GM12873 (cell line): Measurements from ENCODE around the gene ZNF423.

Experiments
- TF ChIP-seq, protein P1 (sequence below): IDR thresholded peaks from 2 replicates; pipeline ENCODE4 v1.5.1; 2012; ENCODE audit warnings: low read depth, mild to moderate bottlenecking, moderate library complexity, low read length, control low read depth; ENCODE audit not compliant: insufficient read depth; ENCODE audit errors: missing control alignments

Gene ZNF423

DNA sequence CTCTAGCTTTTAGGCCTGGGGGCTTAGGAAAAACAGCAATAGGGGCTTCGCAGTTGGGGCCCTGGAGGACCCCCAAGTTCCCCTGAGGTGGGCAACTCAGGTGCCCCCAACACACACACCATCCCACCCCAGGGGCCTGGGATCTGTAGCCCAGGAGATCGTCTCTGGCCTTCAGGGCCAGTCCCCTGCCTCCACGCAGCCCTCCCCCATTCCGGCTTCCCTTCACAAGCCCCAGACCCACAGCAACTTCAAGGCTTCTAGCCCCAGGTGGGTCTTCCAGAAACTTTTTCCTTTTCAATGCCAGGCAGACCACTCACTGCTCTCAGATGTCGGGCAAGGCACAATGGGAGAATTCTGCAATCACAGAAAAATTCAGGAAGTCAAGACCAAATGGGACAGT, 402.9 kb downstream of the ZNF423 start:
- TF ChIP-seq, protein P1, sequence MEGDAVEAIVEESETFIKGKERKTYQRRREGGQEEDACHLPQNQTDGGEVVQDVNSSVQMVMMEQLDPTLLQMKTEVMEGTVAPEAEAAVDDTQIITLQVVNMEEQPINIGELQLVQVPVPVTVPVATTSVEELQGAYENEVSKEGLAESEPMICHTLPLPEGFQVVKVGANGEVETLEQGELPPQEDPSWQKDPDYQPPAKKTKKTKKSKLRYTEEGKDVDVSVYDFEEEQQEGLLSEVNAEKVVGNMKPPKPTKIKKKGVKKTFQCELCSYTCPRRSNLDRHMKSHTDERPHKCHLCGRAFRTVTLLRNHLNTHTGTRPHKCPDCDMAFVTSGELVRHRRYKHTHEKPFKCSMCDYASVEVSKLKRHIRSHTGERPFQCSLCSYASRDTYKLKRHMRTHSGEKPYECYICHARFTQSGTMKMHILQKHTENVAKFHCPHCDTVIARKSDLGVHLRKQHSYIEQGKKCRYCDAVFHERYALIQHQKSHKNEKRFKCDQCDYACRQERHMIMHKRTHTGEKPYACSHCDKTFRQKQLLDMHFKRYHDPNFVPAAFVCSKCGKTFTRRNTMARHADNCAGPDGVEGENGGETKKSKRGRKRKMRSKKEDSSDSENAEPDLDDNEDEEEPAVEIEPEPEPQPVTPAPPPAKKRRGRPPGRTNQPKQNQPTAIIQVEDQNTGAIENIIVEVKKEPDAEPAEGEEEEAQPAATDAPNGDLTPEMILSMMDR = no peak

DNA sequence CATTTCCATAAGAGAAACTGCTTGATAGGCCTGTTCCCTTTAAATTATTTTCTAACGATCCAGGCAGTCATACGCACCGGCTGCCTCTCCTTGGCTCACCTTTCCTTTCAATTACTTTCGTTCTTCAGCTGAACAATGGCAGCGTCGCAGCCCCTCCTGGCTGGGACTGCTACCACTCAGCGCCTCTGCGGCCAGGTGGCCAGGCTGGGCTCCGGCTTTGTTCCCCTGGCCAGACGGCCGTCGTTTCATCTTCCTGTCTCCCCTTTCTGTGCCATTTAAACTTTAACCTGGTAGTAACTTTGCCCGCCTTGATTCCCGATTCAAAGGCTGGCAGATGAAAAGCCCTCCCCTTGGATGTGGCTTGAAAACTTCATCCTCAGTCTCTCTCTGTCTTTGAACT, 403.3 kb downstream of the ZNF423 start:
- TF ChIP-seq, protein P1 = no peak

DNA sequence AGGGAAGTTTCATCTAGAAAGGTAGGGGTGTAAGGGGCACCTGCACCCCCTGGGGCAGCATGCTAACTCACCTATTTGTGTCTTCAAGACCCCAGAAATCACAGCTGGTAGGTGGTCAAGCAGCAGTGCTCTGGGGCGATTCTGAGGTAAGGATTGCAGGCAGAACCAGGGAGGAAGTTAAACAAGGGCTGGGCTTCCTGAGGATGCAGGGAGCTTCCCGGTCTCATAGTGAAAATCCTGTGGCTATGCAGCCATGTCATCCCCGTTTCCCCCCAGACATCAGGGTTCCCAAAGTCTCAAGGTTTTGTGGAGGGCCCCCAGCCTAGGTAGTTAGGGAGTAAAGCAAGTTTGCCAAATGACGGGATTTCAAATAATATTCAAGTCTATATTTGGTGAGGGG, 403.8 kb downstream of the ZNF423 start:
- TF ChIP-seq, protein P1 = no peak

DNA sequence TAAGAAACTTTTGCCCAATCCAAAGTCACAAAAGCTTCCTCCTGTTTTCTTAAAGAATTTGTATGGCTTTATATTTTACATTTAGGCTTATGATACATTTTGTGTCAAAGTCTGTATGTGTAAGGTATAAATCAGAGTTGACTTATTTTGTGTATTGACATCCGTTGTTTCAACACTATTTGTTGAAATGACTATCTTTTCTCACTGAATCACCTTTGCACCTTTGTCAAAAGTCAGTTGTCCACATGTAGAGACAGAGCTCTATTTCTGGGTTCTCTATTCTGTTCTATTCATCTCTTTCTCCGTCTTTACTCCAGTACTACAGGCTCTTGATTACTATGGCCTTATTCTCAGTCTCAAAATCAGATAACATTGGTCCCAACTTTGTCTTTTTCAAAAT, 409.1 kb downstream of the ZNF423 start:
- TF ChIP-seq, protein P1 = no peak

DNA sequence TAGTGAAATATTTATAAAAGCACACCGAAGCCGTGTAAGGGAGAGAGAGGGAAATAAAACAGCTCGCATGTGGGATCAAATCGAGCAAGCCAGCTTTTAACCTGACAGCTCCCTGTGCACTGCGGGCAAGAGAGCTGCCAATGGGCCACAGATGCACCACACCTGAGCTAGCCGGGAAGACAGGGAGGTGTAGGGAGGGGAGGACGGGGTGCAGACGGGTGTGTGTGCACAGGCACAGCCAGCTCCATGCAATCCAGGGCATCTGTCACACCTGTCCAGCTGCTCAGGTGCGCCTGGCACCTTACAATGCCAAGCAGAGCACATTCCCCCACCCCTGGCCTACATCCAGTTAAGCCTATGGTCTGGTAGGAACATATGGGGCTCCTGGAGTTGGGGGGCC, 412.3 kb downstream of the ZNF423 start:
- TF ChIP-seq, protein P1 = no peak

DNA sequence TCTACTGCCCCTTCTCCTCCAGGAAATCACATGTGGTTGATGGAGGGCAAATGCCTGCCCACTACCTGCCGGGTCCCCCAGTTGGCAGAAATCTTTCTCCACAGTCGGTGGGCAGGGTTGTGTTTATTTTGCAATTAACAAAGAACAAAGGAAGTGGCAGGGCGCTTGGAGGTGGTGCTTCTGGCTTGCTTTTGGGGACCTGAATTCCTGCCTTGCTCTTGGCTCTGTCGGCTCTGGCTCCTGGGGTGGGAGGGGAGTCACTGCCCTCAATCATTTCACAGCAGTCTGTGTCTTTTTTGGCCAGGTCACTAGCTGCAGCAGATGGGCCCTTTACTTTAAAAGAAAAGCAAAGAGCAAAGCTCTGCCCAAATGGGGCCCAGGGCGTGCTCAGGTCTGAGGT, 413.1 kb downstream of the ZNF423 start:
- TF ChIP-seq, protein P1 = no peak

DNA sequence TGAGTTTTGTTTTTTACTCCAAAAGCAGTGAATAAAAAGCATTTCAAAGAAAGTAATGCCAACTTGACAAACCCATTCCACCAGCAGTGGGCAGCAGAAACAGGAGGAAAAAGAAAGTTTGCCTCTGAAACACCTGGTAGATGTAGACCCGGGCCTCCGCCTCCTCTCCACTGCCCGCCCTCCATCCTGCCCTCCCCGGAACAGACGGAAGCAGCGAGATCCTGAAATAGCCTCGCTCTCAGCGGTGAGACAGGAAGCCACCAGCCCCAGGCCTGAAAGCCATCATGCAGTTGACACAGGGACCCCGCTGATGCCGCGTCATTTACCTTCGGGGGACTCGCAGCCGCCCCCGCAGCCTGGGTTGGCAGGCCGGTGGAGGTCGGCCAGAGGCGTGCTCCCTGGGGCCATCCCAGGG, 414.5 kb downstream of the ZNF423 start:
- TF ChIP-seq, protein P1 = peak; percentile 71
